Muscle of back (tissue), 11 donors: ENCODE measurements around the gene BLTP2. TPM values are rescaled to one million over a fixed set of nuclear protein-coding genes. Genes with fewer than 3 reads are reported as not detected.
A peak's percentile ranks its signal among the peaks of the same experiment; 100 is the strongest.
"Not testable (repeated sequence)": the region's sequence is repeated elsewhere in the genome, so short reads cannot be mapped to it uniquely, and the experiment has no call there.

Source experiments
- DNase-seq, 3 donors: peaks; one replicate each; pipeline versions ENCODE4 v3.0.0 to v3.0.0-alpha.2; 2013
- polyA plus RNA-seq, 10 donors: library from polyadenylated mRNA; unstranded; fragments of 120-200 nt; gene quantifications; one replicate each; pipeline ENCODE4 v1.2.1, GENCODE V29; 2013; ENCODE audit not compliant: insufficient read length in 10 of 10

BLTP2 gene
- polyA plus RNA-seq, 10 donors, result 46.8 to 61.9 (median 56.0) TPM

- no peak for DNase-seq
Measured at GRCh38 chr17:28655160-28655559, 10.2 kb upstream of the BLTP2 start.

GRCh38 chr17:28648698-28649097, 3.7 kb upstream of the BLTP2 start:
- no peak for DNase-seq

- peak in 1 of 3 donors; percentile 12 for DNase-seq
Measured at GRCh38 chr17:28646039-28646754, 1.2 kb upstream of the BLTP2 start.

GRCh38 chr17:28645576-28645939, 600 bp upstream of the BLTP2 start:
- no peak for DNase-seq

DNA sequence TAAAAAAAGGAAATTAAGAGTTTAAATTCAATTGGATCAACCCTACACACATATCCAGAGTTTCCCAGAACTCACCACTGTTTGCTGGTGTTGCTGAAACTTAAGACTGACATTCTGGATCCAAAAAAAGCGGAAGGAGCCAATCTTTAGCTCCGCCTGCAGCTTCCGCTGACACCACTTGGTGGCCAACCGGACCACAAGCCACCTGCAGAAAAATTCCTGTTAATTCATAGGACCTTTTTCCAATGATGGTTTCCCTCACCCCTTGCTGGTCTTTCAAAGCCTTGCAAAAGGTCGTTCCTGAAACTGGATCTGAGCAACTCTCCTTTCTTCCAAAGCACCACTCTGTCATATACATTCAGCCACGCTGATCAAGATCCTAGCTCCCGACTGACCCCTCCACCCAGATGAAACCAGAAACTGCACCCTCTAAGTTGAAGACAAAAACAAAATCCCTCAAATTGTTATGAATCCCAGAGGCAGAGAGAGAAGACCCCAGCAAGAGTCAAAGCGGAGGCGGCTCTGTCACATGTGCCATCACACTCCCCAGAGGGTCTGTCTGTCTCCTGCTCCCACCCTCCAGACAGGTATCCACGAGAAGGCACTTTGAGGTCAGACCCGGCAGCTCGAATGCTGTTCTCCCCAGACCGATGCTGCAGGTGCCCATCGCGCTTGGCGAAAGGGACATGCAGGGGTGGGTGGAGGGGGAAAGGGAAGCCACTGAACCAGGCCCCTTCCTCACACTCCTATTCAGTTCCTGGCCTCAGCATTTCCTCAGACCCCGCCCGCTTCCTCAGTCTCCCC, 773 bp downstream of the BLTP2 start:
- DNase-seq, result peak in 2 of 3 donors; percentile 21 to 61

DNA sequence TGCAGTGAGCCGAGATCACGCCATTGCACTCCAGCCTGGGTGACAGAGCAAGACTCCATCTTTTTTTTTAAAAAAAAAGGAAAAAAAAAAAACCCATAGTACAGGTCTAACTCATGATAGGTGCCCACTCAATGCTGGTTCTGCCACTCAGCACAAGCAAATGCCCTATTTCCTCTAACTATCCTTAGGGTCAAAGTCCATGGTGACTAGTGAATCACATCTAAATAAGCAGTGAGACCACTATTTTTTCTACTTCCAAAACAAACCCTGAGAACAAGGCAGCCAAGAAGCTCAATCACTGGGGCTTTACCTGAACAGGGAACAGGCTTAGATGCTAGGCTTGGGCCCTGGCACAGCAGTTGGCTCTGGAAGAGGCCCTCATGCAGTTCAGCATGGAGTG, 3.4 kb downstream of the BLTP2 start:
- DNase-seq, result no peak

GRCh38 chr17:28635506-28635905, 9.5 kb downstream of the BLTP2 start:
- no peak for DNase-seq

DNA sequence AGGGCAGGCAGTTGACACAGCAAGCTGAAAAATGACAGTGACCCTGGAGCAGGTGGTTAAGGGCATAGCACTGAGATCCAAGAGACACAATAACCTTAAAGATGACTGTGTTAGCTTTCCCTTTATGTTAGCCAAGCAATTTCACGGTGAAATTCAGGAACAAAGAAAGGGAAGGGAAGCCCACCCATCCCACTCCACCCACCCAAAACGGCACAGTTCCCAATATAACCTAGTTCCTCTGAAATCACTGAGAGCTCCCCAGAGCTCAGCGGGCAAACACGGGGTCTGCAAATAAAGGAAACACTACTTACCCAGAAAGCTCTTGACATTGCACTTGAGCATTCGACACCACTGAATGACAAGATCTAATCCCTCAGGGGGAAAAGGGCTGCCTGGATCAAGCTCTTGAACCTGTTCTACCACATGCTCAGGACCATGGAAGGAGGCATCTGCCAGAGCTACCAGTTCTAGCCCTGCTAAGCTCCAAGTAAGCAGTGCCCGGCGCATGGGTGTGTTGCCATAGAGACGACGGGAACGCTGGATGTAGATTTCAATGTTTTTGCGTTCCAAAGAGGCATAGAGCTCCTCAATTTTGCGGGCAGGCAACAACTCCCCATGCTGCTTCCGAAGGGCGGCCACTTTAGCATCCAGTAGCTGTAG, 10.6 kb downstream of the BLTP2 start:
- DNase-seq, result no peak

GRCh38 chr17:28626818-28627217, 18.1 kb downstream of the BLTP2 start:
- no peak for DNase-seq

GRCh38 chr17:28624148-28624547, 20.8 kb downstream of the BLTP2 start:
- no peak for DNase-seq

DNA sequence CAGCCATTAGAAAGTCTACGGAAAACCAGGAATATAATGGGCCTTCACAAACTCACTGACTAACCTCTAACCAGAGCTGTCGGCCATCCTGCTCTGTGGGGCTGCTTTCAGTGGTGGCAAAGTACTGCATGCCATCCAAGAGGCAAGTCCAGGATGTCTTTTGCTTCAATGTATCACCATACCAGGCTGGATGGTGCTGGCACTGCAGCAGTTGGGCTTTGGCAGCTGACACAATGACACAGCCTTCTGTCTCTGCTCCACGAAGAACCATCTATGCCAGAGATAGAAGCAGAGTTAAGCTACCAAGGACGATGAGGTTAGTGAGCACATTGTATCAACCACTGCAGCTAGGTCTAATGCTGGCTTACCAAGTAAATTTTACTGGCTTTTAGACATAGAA, 21.3 kb downstream of the BLTP2 start:
- no peak for DNase-seq

DNA sequence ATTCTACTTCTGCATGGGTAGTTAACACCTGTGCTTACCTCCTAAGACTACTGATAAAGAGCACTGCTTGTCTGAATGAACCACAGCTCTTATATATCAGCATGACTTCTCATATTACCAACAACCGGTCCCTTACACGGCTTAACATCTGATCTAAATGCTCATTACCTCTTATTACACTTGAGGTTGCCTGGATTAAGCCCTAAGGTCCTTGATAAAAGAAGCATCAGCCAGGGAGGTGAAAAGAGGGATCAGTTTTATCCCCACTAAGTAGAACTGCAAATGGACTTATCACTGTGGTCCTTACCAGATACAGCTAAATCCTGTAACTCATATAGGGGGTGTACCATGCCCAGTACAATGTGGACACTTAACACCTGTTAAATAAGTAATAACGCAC, 22.8 kb downstream of the BLTP2 start:
- DNase-seq, result no peak

- DNase-seq, result no peak
Measured at GRCh38 chr17:28620010-28620409, 24.9 kb downstream of the BLTP2 start.

GRCh38 chr17:28618464-28618863, 26.5 kb downstream of the BLTP2 start:
- DNase-seq, result no peak

DNA sequence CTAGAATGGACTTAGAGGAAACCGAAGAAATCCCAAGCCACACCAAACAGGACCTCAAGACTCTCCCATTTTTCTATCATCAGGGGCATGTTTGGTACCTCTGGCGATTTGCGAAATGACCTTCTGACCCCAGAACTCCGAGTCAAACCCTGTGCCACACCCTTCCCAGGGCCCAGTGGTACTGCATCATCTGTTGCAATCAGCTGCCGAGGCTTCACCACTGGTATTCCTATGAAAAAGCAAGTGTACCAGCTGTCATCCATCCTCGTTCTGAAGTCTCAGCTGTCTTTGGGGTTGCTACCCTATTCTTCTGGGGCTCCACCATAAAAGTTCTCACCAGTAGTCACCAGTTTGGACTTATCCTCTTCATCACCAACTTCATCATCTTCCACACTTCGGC, 28.7 kb downstream of the BLTP2 start:
- no peak for DNase-seq

DNA sequence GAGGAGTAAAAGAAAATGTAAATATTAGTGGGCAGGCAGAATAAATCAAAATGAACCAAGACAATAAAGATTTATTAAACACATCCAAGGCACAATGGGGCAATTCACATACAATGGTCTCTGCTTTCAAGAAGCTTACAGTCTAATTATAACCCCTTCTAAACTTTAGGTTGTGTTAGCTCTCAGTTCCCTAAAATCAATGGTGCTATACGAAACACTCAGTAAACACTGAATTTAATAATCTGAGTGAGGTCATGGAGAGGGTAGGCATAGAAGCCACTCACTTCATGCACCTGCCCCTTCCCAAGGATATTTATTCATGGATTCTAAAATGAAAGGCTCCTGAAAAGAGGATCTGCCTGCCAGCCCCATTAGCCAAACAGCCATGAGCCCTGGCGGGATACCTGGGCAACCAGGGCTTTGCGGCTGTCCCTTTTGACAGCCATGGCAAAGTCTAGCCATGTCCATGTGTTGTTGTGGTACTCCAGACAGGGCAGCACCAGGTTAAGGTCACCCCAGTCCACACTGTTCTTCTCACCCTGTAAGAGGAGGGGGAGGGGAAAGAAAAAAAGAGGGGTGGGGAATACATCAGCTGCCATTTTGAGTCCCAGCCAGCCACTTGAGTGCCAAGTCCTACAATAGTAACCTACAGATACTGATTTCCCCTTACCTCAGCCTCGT, 29.6 kb downstream of the BLTP2 start:
- DNase-seq, result no peak

DNA sequence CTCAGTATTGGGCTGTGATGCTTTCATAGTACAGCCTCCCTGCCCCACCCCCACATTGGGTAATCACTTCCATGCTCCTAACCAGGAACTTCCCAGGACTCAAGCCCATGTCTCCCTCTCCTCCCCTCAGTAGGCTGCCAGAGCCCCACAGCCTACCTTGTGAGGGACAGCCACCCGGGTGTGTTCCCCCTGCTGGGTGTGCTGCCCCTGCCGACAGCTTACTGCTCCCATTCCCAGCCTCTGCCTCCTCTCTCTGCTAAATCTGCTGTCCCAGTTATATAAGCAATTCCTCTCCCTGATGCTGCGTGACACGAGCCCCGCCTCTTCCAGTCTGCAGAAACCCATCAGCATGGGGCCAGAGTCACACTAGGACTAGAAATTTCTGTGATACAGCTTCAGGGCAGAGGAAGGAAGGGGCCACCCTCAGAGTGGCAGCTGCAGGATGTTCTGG, 31.0 kb downstream of the BLTP2 start, which contains the start of gene RSKR:
Gene RSKR, minus strand, starts transcription at position 255 of the 451 bp plus-strand sequence. Its CDS starts 24 bp downstream, at position 231.
- DNase-seq, result no peak

DNA sequence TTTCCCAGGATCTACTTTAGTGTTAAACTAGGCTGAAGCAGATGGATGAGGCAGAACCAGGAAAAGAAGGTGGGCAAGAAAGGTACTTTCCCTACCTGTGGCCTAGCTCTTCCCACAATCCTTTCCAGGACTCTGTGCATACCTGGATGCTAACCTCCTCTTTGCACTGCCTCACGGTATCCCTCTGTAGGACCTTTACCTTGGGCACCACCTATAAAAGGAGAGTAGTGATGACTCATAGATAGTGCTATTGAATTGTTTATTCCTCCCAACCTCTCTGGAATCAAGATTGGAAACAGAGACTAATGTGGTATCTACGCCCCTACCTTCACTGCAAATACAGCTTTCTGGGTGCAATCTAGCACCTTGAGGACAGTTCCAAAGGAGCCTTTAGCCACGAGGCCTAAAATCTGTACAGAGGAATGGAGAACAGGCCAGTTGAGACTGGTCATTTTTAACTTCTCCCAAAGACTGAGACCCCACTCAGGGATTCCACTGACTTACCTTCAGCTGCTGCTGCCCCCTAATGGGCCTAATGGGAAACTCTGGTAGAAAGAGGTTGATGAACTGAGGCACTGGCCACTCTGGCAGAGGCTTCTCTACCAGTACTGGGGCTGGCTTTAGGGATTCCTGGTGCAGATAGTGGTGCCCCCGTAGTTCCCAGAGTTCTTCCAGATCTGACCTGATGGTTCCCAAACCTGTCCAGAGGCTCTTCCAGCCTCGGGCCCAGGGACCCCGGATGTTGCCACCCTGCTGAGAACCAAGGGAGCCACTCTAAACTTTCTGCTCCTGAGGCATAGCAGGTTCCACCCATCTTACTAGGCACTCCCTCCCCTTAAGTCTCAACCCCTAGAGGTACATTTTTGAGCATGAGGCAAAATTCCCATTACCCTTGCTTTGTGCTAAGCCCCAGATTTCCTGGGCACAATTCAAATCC, 31.8 kb downstream of the BLTP2 start:
- peak; percentile 9 to 47 (median 34) for DNase-seq

DNA sequence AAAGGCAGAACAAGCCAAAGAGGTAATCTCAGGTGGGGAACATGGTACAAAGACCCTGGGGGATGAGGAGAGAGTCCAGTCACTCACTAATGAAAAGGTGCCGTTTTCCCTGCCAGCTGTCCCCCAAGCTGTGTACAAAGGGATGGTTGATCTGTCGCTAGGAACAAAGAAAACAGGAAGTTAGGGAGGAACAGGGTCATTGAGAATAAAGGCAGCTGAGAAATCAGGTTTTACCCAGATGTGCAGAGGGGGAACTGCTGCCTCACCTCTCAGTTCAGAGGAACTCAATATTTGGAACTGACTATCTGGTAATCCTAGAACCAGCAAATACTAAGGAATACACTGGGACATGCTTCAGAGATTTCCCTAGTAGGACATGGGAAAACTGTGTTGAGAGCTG, 32.4 kb downstream of the BLTP2 start:
- no peak for DNase-seq

DNA sequence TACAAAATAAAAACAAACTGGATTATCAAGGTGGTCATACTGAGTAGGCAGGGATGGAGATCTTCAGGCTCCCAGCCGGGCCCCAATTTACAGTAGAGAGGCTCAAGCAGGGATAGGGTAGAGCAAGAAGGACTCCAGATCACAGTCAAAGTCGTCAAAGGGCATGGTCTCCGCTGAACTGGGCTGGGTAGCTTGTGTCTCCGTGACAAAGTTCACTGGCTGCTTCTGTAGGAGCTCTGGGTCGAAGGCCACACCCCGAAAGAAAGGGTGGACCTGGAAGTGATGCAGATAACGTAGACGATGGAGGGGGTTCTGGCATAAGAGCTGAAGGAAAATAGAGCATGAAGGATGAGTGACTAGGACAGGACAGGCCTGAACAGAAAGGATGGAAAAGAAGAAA, 34.6 kb downstream of the BLTP2 start:
- DNase-seq, result no peak

DNA sequence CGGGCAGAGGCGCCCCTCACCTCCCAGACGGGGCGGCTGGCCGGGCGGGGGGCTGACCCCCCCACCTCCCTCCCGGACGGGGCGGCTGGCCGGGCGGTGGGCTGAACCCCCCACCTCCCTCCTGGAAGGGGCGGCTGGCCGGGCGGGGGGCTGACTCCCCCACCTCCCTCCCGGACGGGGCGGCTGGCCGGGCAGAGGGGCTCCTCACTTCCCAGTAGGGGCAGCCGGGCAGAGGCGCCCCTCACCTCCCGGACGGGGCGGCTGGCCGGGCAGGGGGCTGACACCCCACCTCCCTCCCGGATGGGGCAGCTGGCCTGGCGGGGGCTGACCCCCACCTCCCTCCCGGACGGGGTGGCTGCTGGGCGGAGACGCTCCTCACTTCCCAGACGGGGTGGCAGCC, 40.9 kb downstream of the BLTP2 start:
- not testable (repeated sequence) for DNase-seq
